HEK293 (cell line): ENCODE data around the gene SLC29A1.

Experiments
- CTCF ChIA-PET: fragments of 350-600 bp; formaldehyde crosslinking; extraction: SDS; loops from one replicate; lab custom pipeline; 2021; ENCODE audit warnings: antibody characterized with exemption; lab: Yijun Ruan, JAX
- POLR2A ChIA-PET: fragments of 300-600 bp; formaldehyde crosslinking; extraction: SDS; loops from one replicate; lab custom pipeline; 2020; ENCODE audit warnings: antibody characterized with exemption, inconsistent platforms; lab: Yijun Ruan, JAX
- H3K27ac ChIP-seq: fragments of 200-500 bp; sonication (Bioruptor generic); 2 replicates; pipeline ENCODE4 v1.5.1; 2014; ENCODE audit warnings: low read depth, low read length, control low read depth, inconsistent platforms; ENCODE audit errors: extremely low read depth
- H3K36me3 ChIP-seq, 2 experiments: fragments of 200-500 bp in 1 of 2; sonication (Bioruptor generic) in 1 of 2; 1 replicate in 1 of 2; 2 replicates in 1 of 2; pipeline ENCODE4 v1.5.1; 2014 to 2017; ENCODE audit warnings: inconsistent platforms in 2 of 2, low read length in 2 of 2; ENCODE audit not compliant: control insufficient read depth in 2 of 2, insufficient read depth in 1 of 2
- H3K4me1 ChIP-seq: fragments of 200-500 bp; sonication (Bioruptor generic); 2 replicates; pipeline ENCODE4 v1.5.1; 2014; ENCODE audit warnings: mild to moderate bottlenecking, low read length, inconsistent platforms; ENCODE audit not compliant: control insufficient read depth, insufficient read depth
- H3K4me3 ChIP-seq: 2 replicates; pipeline ENCODE4 v1.5.1; 2011; ENCODE audit warnings: low read depth, mild to moderate bottlenecking, control low read depth, low read length, moderate library complexity
- H3K9me3 ChIP-seq: fragments of 200-500 bp; sonication (Bioruptor generic); 2 replicates; pipeline ENCODE4 v1.5.1; 2014; ENCODE audit warnings: low read depth, low read length, inconsistent platforms; ENCODE audit not compliant: control insufficient read depth, insufficient read depth
- GLIS1 ChIP-seq: fragments of 450-650 bp; formaldehyde crosslinking; IDR thresholded peaks from 2 replicates; pipeline ENCODE4 v1.5.1; 2016; ENCODE audit warnings: missing biosample characterization, missing genetic modification characterization
- GLIS2 ChIP-seq: fragments of 450-650 bp; formaldehyde crosslinking; IDR thresholded peaks from 2 replicates; pipeline ENCODE4 v1.5.1; 2016; ENCODE audit warnings: missing biosample characterization, missing genetic modification characterization
- KLF1 ChIP-seq: fragments of 450-650 bp; formaldehyde crosslinking; IDR thresholded peaks from 2 replicates; pipeline ENCODE4 v1.5.1; 2016; ENCODE audit warnings: missing biosample characterization, missing genetic modification characterization
- KLF9 ChIP-seq: fragments of 450-650 bp; formaldehyde crosslinking; IDR thresholded peaks from 2 replicates; pipeline ENCODE4 v1.5.1; 2016; ENCODE audit warnings: missing biosample characterization, missing genetic modification characterization, low read depth
- MYNN ChIP-seq: fragments of 450-650 bp; formaldehyde crosslinking; IDR thresholded peaks from 2 replicates; pipeline ENCODE4 v1.5.1; 2016; ENCODE audit warnings: missing biosample characterization, missing genetic modification characterization, borderline replicate concordance
- SCRT1 ChIP-seq: fragments of 450-650 bp; formaldehyde crosslinking; IDR thresholded peaks from 2 replicates; pipeline ENCODE4 v1.5.1; 2016; ENCODE audit warnings: missing biosample characterization, missing genetic modification characterization, borderline replicate concordance
- SCRT2 ChIP-seq: fragments of 450-650 bp; formaldehyde crosslinking; IDR thresholded peaks from 2 replicates; pipeline ENCODE4 v1.5.1; 2016; ENCODE audit warnings: missing biosample characterization, missing genetic modification characterization
- SP3 ChIP-seq: fragments of 450-650 bp; formaldehyde crosslinking; IDR thresholded peaks from 2 replicates; pipeline ENCODE4 v1.5.1; 2016; ENCODE audit warnings: missing biosample characterization, missing genetic modification characterization
- ZNF114 ChIP-seq: fragments of 450-650 bp; formaldehyde crosslinking; IDR thresholded peaks from 2 replicates; pipeline ENCODE4 v1.5.0; 2017; ENCODE audit warnings: missing biosample characterization, missing genetic modification characterization
- ZNF658 ChIP-seq: fragments of 450-650 bp; formaldehyde crosslinking; IDR thresholded peaks from 2 replicates; pipeline ENCODE4; 2016; ENCODE audit warnings: missing biosample characterization, missing genetic modification characterization
- ZXDB ChIP-seq: fragments of 450-650 bp; formaldehyde crosslinking; IDR thresholded peaks from 2 replicates; pipeline ENCODE4 v1.5.1; 2016; ENCODE audit warnings: missing biosample characterization, missing genetic modification characterization
- TF ChIP-seq, protein P1 (sequence below): fragments of 450-650 bp; formaldehyde crosslinking; IDR thresholded peaks from 2 replicates; pipeline ENCODE4 v1.5.1; 2016; ENCODE audit warnings: missing biosample characterization, missing genetic modification characterization
- TF ChIP-seq, protein P2 (sequence below): fragments of 450-650 bp; formaldehyde crosslinking; IDR thresholded peaks from 2 replicates; pipeline ENCODE4 v1.5.1; 2017; ENCODE audit warnings: missing biosample characterization, missing genetic modification characterization
- TF ChIP-seq, protein P3 (sequence below): fragments of 450-650 bp; formaldehyde crosslinking; IDR thresholded peaks from 2 replicates; pipeline ENCODE4 v1.5.1; 2016; ENCODE audit warnings: missing biosample characterization, missing genetic modification characterization

Gene SLC29A1

GRCh38 chr6:44219053-44219814, 4.2 kb upstream of the SLC29A1 start (continued):
- TF ChIP-seq, protein P1, sequence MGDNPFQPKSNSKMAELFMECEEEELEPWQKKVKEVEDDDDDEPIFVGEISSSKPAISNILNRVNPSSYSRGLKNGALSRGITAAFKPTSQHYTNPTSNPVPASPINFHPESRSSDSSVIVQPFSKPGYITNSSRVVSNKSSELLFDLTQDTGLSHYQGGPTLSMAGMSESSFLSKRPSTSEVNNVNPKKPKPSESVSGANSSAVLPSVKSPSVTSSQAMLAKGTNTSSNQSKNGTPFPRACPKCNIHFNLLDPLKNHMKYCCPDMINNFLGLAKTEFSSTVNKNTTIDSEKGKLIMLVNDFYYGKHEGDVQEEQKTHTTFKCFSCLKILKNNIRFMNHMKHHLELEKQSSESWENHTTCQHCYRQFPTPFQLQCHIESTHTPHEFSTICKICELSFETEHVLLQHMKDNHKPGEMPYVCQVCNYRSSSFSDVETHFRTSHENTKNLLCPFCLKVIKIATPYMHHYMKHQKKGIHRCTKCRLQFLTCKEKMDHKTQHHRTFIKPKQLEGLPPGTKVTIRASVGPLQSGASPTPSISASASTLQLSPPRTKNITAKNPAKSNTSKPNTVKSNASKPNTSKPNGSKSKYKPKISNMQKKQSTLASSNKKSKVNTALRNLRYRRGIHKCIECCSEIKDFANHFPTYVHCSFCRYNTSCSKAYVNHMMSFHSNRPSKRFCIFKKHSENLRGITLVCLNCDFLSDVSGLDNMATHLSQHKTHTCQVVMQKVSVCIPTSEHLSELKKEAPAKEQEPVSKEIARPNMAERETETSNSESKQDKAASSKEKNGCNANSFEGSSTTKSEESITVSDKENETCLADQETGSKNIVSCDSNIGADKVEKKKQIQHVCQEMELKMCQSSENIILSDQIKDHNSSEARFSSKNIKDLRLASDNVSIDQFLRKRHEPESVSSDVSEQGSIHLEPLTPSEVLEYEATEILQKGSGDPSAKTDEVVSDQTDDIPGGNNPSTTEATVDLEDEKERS (tag by site-specific recombination), result no peak
- TF ChIP-seq, protein P2, sequence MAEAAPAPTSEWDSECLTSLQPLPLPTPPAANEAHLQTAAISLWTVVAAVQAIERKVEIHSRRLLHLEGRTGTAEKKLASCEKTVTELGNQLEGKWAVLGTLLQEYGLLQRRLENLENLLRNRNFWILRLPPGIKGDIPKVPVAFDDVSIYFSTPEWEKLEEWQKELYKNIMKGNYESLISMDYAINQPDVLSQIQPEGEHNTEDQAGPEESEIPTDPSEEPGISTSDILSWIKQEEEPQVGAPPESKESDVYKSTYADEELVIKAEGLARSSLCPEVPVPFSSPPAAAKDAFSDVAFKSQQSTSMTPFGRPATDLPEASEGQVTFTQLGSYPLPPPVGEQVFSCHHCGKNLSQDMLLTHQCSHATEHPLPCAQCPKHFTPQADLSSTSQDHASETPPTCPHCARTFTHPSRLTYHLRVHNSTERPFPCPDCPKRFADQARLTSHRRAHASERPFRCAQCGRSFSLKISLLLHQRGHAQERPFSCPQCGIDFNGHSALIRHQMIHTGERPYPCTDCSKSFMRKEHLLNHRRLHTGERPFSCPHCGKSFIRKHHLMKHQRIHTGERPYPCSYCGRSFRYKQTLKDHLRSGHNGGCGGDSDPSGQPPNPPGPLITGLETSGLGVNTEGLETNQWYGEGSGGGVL (tag by site-specific recombination), result peak; percentile 68; the same call in 1 of the 2 replicates
- no peak for TF ChIP-seq MYNN (tag by site-specific recombination)
- TF ChIP-seq ZNF114 (tag by site-specific recombination), result no peak
- TF ChIP-seq SP3 (tag by site-specific recombination), result peak; percentile 47
- TF ChIP-seq ZXDB (tag by site-specific recombination), result 0 out of 2 replicates have a peak, but pooled peaks have one; percentile 44
- TF ChIP-seq ZNF658 (tag by site-specific recombination), result no peak
- peak; percentile 67 for TF ChIP-seq GLIS2 (tag by site-specific recombination)
- peak; percentile 95 for TF ChIP-seq SCRT2
- TF ChIP-seq KLF9 (tag by site-specific recombination), result peak; percentile 33; the same call in 1 of the 2 replicates
- TF ChIP-seq GLIS1, result no peak
- TF ChIP-seq, protein P3, sequence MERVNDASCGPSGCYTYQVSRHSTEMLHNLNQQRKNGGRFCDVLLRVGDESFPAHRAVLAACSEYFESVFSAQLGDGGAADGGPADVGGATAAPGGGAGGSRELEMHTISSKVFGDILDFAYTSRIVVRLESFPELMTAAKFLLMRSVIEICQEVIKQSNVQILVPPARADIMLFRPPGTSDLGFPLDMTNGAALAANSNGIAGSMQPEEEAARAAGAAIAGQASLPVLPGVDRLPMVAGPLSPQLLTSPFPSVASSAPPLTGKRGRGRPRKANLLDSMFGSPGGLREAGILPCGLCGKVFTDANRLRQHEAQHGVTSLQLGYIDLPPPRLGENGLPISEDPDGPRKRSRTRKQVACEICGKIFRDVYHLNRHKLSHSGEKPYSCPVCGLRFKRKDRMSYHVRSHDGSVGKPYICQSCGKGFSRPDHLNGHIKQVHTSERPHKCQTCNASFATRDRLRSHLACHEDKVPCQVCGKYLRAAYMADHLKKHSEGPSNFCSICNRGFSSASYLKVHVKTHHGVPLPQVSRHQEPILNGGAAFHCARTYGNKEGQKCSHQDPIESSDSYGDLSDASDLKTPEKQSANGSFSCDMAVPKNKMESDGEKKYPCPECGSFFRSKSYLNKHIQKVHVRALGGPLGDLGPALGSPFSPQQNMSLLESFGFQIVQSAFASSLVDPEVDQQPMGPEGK, result peak; percentile 42

DNA sequence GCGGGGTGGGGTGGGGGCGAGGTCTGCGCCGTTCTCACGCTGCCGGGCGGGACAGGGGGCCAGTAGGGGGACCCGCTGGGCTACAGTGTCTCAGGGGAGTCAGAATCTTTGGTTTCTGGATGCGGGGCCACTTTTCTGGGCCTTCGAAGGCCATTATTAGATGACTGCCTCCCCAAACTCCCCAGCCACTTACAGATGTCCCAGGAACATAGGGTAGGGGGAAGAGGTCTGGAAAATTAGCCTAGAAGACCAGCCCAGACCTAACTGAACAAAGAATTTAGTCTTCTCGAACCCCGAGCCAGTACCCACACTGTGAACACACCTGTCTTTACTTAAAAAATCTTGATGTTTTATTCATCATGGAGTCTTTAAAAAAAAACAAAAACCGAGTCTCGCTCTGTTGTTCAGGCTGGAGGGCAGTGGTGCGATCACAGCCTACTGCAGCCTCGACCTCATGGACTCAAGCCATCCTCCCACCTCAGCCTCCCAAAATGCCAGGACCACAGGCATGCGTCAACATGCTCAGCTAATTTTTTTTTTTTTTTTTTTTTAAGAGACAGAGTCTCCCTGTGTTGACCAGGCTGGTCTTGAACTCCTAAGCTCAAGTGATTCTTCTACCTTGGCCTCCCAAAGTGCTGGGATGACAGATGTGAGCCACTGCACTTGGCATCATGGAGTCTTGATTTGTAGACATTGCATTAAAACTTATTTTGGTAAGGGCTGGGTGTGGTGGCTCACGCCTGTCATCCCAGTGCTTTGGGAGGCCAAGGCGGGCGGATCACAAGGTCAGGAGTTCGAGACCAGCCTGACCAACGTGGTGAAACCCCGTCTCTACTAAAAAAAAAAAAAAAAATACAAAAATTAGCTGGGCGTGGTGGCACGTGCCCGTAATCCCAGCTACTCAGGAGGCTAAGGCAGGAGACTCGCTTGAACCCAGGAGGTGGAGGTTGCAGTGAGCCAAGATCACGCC, 3.3 kb upstream of the SLC29A1 start:
- H3K36me3 ChIP-seq, result no peaks in the 10 kb centered on the region
- no peaks in the 10 kb centered on the region for H3K9me3 ChIP-seq
- H3K4me1 ChIP-seq, result peaks cover 14% of the 10 kb centered on the region
- no peak overlapping the region for H3K27ac ChIP-seq
- TF ChIP-seq KLF1 (tag by site-specific recombination) (peak; percentile 40; the same call in 1 of the 2 replicates), SCRT1 (tag by site-specific recombination) (no peak)
- peak overlapping the region; percentile 48 for H3K4me3 ChIP-seq
- POLR2A ChIA-PET, result interaction anchor here (0.6 to 5.7 kb wide), 7 partner anchors 17 to 1104 kb away, joined by 3 to 90 read pairs (median 7); partner anchors contain the start of genes HSP90AB1 and SLC35B2
- CTCF ChIA-PET, result interaction anchor here (0.9 to 11.1 kb wide), 3 partner anchors 16 to 62 kb away, joined by 5 to 148 read pairs (median 13); no protein-coding TSS in a partner anchor
